ENCODE results near the gene CNTN2. TPM values are rescaled to one million over a fixed set of nuclear protein-coding genes. Genes with fewer than 3 reads are reported as not detected.

Gene CNTN2
- total and polyA plus RNA-seq, 2 of the 8 experiments (the other 6 are each of a cell fraction or from before 2014, with no cell fraction given): 1.2 to 3.9 TPM

DNA sequence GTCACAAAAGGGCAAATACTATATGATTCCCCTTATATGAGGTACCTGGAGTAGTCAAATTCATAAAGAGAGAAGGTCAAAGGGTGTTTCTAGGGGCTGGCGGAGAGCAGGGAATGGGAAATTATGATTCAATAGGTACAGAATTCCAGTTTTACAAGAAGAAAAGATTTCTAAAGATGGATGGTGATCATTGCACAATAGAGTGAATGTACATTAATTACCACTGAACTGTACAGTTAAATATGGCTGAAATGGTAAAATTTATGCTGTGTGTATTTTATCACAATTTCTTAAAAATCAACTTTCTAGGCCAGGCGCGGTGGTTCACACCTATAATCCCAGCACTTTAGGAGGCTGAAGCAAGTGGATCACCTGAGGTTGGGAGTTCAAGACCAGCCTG, 59.4 kb downstream of the CNTN2 start (continued):
- TF ChIP-seq, protein P1, sequence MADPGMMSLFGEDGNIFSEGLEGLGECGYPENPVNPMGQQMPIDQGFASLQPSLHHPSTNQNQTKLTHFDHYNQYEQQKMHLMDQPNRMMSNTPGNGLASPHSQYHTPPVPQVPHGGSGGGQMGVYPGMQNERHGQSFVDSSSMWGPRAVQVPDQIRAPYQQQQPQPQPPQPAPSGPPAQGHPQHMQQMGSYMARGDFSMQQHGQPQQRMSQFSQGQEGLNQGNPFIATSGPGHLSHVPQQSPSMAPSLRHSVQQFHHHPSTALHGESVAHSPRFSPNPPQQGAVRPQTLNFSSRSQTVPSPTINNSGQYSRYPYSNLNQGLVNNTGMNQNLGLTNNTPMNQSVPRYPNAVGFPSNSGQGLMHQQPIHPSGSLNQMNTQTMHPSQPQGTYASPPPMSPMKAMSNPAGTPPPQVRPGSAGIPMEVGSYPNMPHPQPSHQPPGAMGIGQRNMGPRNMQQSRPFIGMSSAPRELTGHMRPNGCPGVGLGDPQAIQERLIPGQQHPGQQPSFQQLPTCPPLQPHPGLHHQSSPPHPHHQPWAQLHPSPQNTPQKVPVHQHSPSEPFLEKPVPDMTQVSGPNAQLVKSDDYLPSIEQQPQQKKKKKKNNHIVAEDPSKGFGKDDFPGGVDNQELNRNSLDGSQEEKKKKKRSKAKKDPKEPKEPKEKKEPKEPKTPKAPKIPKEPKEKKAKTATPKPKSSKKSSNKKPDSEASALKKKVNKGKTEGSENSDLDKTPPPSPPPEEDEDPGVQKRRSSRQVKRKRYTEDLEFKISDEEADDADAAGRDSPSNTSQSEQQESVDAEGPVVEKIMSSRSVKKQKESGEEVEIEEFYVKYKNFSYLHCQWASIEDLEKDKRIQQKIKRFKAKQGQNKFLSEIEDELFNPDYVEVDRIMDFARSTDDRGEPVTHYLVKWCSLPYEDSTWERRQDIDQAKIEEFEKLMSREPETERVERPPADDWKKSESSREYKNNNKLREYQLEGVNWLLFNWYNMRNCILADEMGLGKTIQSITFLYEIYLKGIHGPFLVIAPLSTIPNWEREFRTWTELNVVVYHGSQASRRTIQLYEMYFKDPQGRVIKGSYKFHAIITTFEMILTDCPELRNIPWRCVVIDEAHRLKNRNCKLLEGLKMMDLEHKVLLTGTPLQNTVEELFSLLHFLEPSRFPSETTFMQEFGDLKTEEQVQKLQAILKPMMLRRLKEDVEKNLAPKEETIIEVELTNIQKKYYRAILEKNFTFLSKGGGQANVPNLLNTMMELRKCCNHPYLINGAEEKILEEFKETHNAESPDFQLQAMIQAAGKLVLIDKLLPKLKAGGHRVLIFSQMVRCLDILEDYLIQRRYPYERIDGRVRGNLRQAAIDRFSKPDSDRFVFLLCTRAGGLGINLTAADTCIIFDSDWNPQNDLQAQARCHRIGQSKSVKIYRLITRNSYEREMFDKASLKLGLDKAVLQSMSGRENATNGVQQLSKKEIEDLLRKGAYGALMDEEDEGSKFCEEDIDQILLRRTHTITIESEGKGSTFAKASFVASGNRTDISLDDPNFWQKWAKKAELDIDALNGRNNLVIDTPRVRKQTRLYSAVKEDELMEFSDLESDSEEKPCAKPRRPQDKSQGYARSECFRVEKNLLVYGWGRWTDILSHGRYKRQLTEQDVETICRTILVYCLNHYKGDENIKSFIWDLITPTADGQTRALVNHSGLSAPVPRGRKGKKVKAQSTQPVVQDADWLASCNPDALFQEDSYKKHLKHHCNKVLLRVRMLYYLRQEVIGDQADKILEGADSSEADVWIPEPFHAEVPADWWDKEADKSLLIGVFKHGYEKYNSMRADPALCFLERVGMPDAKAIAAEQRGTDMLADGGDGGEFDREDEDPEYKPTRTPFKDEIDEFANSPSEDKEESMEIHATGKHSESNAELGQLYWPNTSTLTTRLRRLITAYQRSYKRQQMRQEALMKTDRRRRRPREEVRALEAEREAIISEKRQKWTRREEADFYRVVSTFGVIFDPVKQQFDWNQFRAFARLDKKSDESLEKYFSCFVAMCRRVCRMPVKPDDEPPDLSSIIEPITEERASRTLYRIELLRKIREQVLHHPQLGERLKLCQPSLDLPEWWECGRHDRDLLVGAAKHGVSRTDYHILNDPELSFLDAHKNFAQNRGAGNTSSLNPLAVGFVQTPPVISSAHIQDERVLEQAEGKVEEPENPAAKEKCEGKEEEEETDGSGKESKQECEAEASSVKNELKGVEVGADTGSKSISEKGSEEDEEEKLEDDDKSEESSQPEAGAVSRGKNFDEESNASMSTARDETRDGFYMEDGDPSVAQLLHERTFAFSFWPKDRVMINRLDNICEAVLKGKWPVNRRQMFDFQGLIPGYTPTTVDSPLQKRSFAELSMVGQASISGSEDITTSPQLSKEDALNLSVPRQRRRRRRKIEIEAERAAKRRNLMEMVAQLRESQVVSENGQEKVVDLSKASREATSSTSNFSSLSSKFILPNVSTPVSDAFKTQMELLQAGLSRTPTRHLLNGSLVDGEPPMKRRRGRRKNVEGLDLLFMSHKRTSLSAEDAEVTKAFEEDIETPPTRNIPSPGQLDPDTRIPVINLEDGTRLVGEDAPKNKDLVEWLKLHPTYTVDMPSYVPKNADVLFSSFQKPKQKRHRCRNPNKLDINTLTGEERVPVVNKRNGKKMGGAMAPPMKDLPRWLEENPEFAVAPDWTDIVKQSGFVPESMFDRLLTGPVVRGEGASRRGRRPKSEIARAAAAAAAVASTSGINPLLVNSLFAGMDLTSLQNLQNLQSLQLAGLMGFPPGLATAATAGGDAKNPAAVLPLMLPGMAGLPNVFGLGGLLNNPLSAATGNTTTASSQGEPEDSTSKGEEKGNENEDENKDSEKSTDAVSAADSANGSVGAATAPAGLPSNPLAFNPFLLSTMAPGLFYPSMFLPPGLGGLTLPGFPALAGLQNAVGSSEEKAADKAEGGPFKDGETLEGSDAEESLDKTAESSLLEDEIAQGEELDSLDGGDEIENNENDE (IDR thresholded peaks at IDR 0.05; ENCODE audit: insufficient replicate concordance, low read length): no peak
- TF ChIP-seq RNF2 (IDR thresholded peaks at IDR 0.05; ENCODE audit: borderline replicate concordance, low read depth, low read length, missing control alignments, poor library complexity, severe bottlenecking): no peak
- no peak for TF ChIP-seq EP300 (IDR thresholded peaks at IDR 0.05; ENCODE audit: borderline replicate concordance in 1 of 2, low read depth in 2 of 2, low read length in 2 of 2)
- no peak for TF ChIP-seq BACH1 (IDR thresholded peaks at IDR 0.05; ENCODE audit: low read length)
- TF ChIP-seq SUZ12 (IDR thresholded peaks at IDR 0.05; ENCODE audit: low read length): no peak
- no peak for TF ChIP-seq SP4 (IDR thresholded peaks at IDR 0.05; ENCODE audit: low read length)
- no peak for TF ChIP-seq SP1 (IDR thresholded peaks at IDR 0.05; ENCODE audit: low read depth, low read length)

All from H1 (cell line).